ENCODE results near the gene MAP7D3.
"Not testable (repeated sequence)": the region's sequence is repeated elsewhere in the genome, so short reads cannot be mapped to it uniquely, and the experiment has no call there.

Gene MAP7D3

GRCh38 chrX:136171420-136171819 lies 79.8 kb downstream of the MAP7D3 start:
- no peak for DNase-seq

GRCh38 chrX:136170139-136170800 lies 80.9 kb downstream of the MAP7D3 start:
- DNase-seq, result no peak

GRCh38 chrX:136168929-136169735 lies 82.1 kb downstream of the MAP7D3 start:
- DNase-seq, result no peak

- not testable (repeated sequence) for DNase-seq
Measured at GRCh38 chrX:136167989-136168388, 83.2 kb downstream of the MAP7D3 start.

DNA sequence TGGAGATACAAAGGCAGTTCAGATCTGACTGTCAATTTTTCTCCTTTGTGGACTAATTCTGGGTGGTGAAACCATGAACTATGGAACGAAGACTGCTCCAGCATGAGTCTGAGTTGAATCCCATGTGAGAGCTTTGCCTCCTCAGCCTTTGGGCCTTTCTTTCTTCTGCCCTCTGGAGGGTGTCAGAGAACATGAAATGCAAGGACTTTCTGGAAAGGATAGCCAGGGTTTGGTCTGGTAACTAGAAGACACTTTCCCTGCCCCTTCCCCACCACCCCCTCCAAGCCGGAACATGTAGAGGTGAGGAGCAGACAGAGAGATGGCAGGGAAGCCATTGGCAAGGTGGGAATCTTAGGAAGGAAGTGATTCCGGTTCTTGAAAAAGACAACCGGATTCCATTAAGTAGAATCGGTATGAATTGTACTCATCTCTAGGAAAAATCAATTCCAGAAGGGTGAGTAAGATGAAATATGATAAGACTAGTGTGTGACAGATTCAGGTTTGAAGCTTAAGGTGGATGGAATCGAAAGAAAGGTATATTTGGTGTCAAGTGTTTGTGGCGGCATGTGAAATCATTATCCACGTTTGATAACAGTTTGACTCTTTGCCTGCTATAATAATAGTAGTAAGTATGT lies 84.9 kb downstream of the MAP7D3 start:
- no peak for DNase-seq

- DNase-seq, result no peak
Measured at GRCh38 chrX:136165406-136165805, 85.8 kb downstream of the MAP7D3 start.

DNA sequence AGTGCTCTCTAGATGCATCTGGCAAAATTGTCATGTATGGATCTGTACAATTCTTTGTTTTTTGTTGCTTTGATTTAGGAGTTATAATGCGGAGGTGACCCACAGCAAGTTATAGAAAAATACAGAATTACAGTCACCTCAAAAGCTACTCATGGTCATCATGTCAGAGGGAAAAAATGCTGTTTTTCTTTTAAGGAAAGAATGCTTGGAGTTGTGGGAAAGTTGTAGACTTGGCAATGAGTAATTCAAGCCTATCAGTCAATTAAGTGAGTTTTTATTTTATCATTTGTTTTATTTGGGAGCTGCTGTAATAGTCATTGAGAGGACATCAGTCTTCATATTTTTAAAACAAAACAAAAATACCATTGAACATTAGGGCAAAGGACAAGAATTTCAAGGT lies 87.5 kb downstream of the MAP7D3 start:
- DNase-seq, result no peak
